ENCODE measurements around the gene TSPAN4. TPM values are rescaled to one million over a fixed set of nuclear protein-coding genes. Genes with fewer than 3 reads are reported as not detected.

The TSPAN4 gene
- polyA plus RNA-seq, 4 donors = 57.4 to 142 (median 71.4) TPM

GRCh38 chr11:803770-804598, 38.7 kb upstream of the TSPAN4 start:
- no peak for DNase-seq (ENCODE audit: low read depth in 4 of 4, low spot score in 3 of 4)

GRCh38 chr11:804599-804964, 38.1 kb upstream of the TSPAN4 start:
- DNase-seq (ENCODE audit: low read depth in 4 of 4, low spot score in 3 of 4) = no peak

- no peak for DNase-seq (ENCODE audit: low read depth in 4 of 4, low spot score in 3 of 4)
These were observed 34.0 kb upstream of the TSPAN4 start for GRCh38 chr11:808427-809286.

- peak; percentile 96 to 99 (median 96) for DNase-seq (ENCODE audit: low read depth in 4 of 4, low spot score in 3 of 4)
These were observed 33.2 kb upstream of the TSPAN4 start, which contains the start of gene RPLP2 for GRCh38 chr11:809287-810039. Gene RPLP2, plus strand, starts transcription at chr11:809967. Its CDS starts 268 bp downstream, at chr11:810235.

GRCh38 chr11:810040-810567, 32.5 kb upstream of the TSPAN4 start:
- no peak for DNase-seq (ENCODE audit: low read depth in 4 of 4, low spot score in 3 of 4)

GRCh38 chr11:811446-812245, 31.0 kb upstream of the TSPAN4 start:
- DNase-seq (ENCODE audit: low read depth in 4 of 4, low spot score in 3 of 4) = no peak

- DNase-seq (ENCODE audit: low read depth in 4 of 4, low spot score in 3 of 4) = no peak
These were observed 30.3 kb upstream of the TSPAN4 start for GRCh38 chr11:812390-812789.

GRCh38 chr11:813072-813455, 29.6 kb upstream of the TSPAN4 start:
- no peak for DNase-seq (ENCODE audit: low read depth in 4 of 4, low spot score in 3 of 4)

GRCh38 chr11:813456-814096, 29.1 kb upstream of the TSPAN4 start:
- DNase-seq (ENCODE audit: low read depth in 4 of 4, low spot score in 3 of 4) = no peak

- no peak for DNase-seq (ENCODE audit: low read depth in 4 of 4, low spot score in 3 of 4)
These were observed 26.8 kb upstream of the TSPAN4 start for GRCh38 chr11:815675-816432.

- DNase-seq (ENCODE audit: low read depth in 4 of 4, low spot score in 3 of 4) = no peak
These were observed 26.2 kb upstream of the TSPAN4 start for GRCh38 chr11:816433-816779.

- no peak for DNase-seq (ENCODE audit: low read depth in 4 of 4, low spot score in 3 of 4)
These were observed 24.1 kb upstream of the TSPAN4 start, which contains the start of gene PNPLA2 for GRCh38 chr11:818396-819128. Gene PNPLA2, plus strand, starts transcription at chr11:818914. Its CDS starts 805 bp downstream, at chr11:819719.

- DNase-seq (ENCODE audit: low read depth in 4 of 4, low spot score in 3 of 4) = no peak
These were observed 23.3 kb upstream of the TSPAN4 start for GRCh38 chr11:819129-819931.

- DNase-seq (ENCODE audit: low read depth in 4 of 4, low spot score in 3 of 4) = no peak
These were observed 22.6 kb upstream of the TSPAN4 start for GRCh38 chr11:819943-820649.

- DNase-seq (ENCODE audit: low read depth in 4 of 4, low spot score in 3 of 4) = no peak
These were observed 21.8 kb upstream of the TSPAN4 start for GRCh38 chr11:820655-821511.
